H9 (cell line): Measurements from ENCODE around the gene ULK4. TPM values are rescaled to one million over a fixed set of nuclear protein-coding genes. Genes with fewer than 3 reads are reported as not detected.

Experiments used
- DNase-seq: peaks from one replicate; pipeline ENCODE4 v3.0.0-alpha.2; 2017
- H2AFZ ChIP-seq: one replicate; pipeline ENCODE4 v1.6.1; 2013; ENCODE audit warnings: mild to moderate bottlenecking, low read length, control low read depth, moderate library complexity
- H2AK5ac ChIP-seq: 2 replicates; pipeline ENCODE4 v1.6.1; 2013; ENCODE audit warnings: low read length, control low read depth, mixed read lengths; ENCODE audit not compliant: insufficient read length
- H2BK120ac ChIP-seq: one replicate; pipeline ENCODE4 v1.6.1; 2013; ENCODE audit warnings: low read depth, mild to moderate bottlenecking, low read length, control low read depth, inconsistent platforms; ENCODE audit not compliant: poor library complexity, severe bottlenecking
- H2BK12ac ChIP-seq: 2 replicates; pipeline ENCODE4 v1.6.1; 2013; ENCODE audit warnings: low read length, control low read depth, mixed read lengths, low read depth; ENCODE audit not compliant: insufficient read length
- H2BK15ac ChIP-seq: 2 replicates; pipeline ENCODE4 v1.6.1; 2013; ENCODE audit warnings: low read depth, low read length, control low read depth
- H2BK20ac ChIP-seq: one replicate; pipeline ENCODE4 v1.6.1; 2013; ENCODE audit warnings: low read depth, mild to moderate bottlenecking, low read length, control low read depth, inconsistent platforms; ENCODE audit not compliant: poor library complexity, severe bottlenecking
- H2BK5ac ChIP-seq: 2 replicates; pipeline ENCODE4 v1.6.1; 2013; ENCODE audit warnings: low read length, control low read depth, mixed read lengths; ENCODE audit not compliant: insufficient read length
- H3K14ac ChIP-seq: 2 replicates; pipeline ENCODE4 v1.6.1; 2013; ENCODE audit warnings: low read length, control low read depth; ENCODE audit not compliant: insufficient read depth
- H3K18ac ChIP-seq: 2 replicates; pipeline ENCODE4 v1.6.1; 2013; ENCODE audit warnings: low read depth, mild to moderate bottlenecking, mixed read lengths, low read length, control low read depth; ENCODE audit not compliant: insufficient read length
- H3K23ac ChIP-seq: 2 replicates; pipeline ENCODE4 v1.6.1; 2013; ENCODE audit warnings: low read length, control low read depth, mixed read lengths, low read depth; ENCODE audit not compliant: insufficient read length
- H3K23me2 ChIP-seq: 2 replicates; pipeline ENCODE4 v1.6.1; 2013; ENCODE audit warnings: low read depth, mild to moderate bottlenecking, mixed read lengths, low read length, control low read depth; ENCODE audit not compliant: insufficient read length, poor library complexity, severe bottlenecking
- H3K27ac ChIP-seq: 2 replicates; pipeline ENCODE4 v1.5.1; 2013; ENCODE audit warnings: low read length, control low read depth, mixed read lengths, low read depth; ENCODE audit not compliant: insufficient read length
- H3K27me3 ChIP-seq: 2 replicates; pipeline ENCODE4 v1.6.1; 2013; ENCODE audit warnings: low read length, control low read depth, inconsistent platforms; ENCODE audit not compliant: insufficient read depth
- H3K4ac ChIP-seq: 2 replicates; pipeline ENCODE4 v1.6.1; 2013; ENCODE audit warnings: low read depth, mild to moderate bottlenecking, control low read depth, inconsistent platforms, low read length, moderate library complexity
- H3K4me1 ChIP-seq: 2 replicates; pipeline ENCODE4 v1.6.1; 2013; ENCODE audit warnings: low read length, control low read depth, inconsistent platforms; ENCODE audit not compliant: insufficient read depth
- H3K4me2 ChIP-seq: 2 replicates; pipeline ENCODE4 v1.6.1; 2013; ENCODE audit warnings: low read length, control low read depth, mixed read lengths; ENCODE audit not compliant: insufficient read length, insufficient read depth
- H3K56ac ChIP-seq: 2 replicates; pipeline ENCODE4 v1.6.1; 2013; ENCODE audit warnings: low read depth, mild to moderate bottlenecking, mixed read lengths, low read length, control low read depth; ENCODE audit not compliant: insufficient read length
- H3K79me1 ChIP-seq: 2 replicates; pipeline ENCODE4 v1.6.1; 2013; ENCODE audit warnings: low read depth, mild to moderate bottlenecking, moderate library complexity, low read length, control low read depth, inconsistent platforms; ENCODE audit not compliant: insufficient read depth, poor library complexity, severe bottlenecking
- H3K79me2 ChIP-seq: 2 replicates; pipeline ENCODE4 v1.6.1; 2013; ENCODE audit warnings: low read length, control low read depth, inconsistent platforms; ENCODE audit not compliant: insufficient read depth
- H3K9ac ChIP-seq: 2 replicates; pipeline ENCODE4 v1.6.1; 2013; ENCODE audit warnings: low read length, control low read depth, mixed read lengths; ENCODE audit not compliant: insufficient read length; ENCODE audit errors: extremely low read depth
- H3K9me3 ChIP-seq: one replicate; pipeline ENCODE4 v1.6.1; 2013; ENCODE audit warnings: low read depth, low read length, inconsistent platforms; ENCODE audit not compliant: control insufficient read depth
- H3T11ph ChIP-seq: one replicate; pipeline ENCODE4 v1.6.1; 2013; ENCODE audit warnings: mild to moderate bottlenecking, low read length, control low read depth, inconsistent platforms
- H4K20me1 ChIP-seq: one replicate; pipeline ENCODE4 v1.6.1; 2013; ENCODE audit not compliant: control insufficient read depth, insufficient read length, insufficient read depth
- H4K5ac ChIP-seq: 2 replicates; pipeline ENCODE4 v1.6.1; 2013; ENCODE audit warnings: low read depth, mild to moderate bottlenecking, mixed read lengths, low read length, control low read depth; ENCODE audit not compliant: insufficient read length
- H4K8ac ChIP-seq: replicated peaks from 2 replicates; pipeline ENCODE4 v1.6.1; 2013; ENCODE audit warnings: low read length, control low read depth, mixed read lengths, low read depth; ENCODE audit not compliant: insufficient read length
- H4K91ac ChIP-seq: 2 replicates; pipeline ENCODE4 v1.6.1; 2013; ENCODE audit warnings: low read depth, mild to moderate bottlenecking, moderate library complexity, mixed read lengths, low read length, control low read depth; ENCODE audit not compliant: insufficient read length
- H3K27ac Mint-ChIP-seq, 3 experiments: 2 replicates in 2 of 3; 3 replicates in 1 of 3; pipeline ENCODE4 v1.8.0; 2020 to 2021; ENCODE audit warnings: mixed read lengths in 3 of 3, mild to moderate bottlenecking in 1 of 3, moderate library complexity in 1 of 3
- H3K27me3 Mint-ChIP-seq: 2 replicates; pipeline ENCODE4 v1.8.0; 2021; ENCODE audit warnings: low read depth, mild to moderate bottlenecking, moderate library complexity, mixed read lengths
- H3K36me3 Mint-ChIP-seq, 3 experiments: 2 replicates in 2 of 3; 3 replicates in 1 of 3; pipeline ENCODE4 v1.8.0; 2020 to 2021; ENCODE audit warnings: low read depth in 3 of 3, mixed read lengths in 3 of 3; ENCODE audit not compliant: insufficient read depth in 1 of 3
- H3K4me1 Mint-ChIP-seq, 2 experiments: 2 replicates each; pipeline ENCODE4 v1.8.0; 2020; ENCODE audit warnings: mixed read lengths in 2 of 2
- H3K4me3 Mint-ChIP-seq, 2 experiments: 2 replicates in 1 of 2; 3 replicates in 1 of 2; pipeline ENCODE4 v1.8.0; 2020 to 2021; ENCODE audit warnings: mild to moderate bottlenecking in 2 of 2, mixed read lengths in 2 of 2, moderate library complexity in 1 of 2
- H3K9me3 Mint-ChIP-seq, 2 experiments: 2 replicates in 1 of 2; 3 replicates in 1 of 2; pipeline ENCODE4 v1.8.0; 2020; ENCODE audit warnings: mild to moderate bottlenecking in 2 of 2, mixed read lengths in 2 of 2, moderate library complexity in 1 of 2
- CTCF ChIP-seq: fragments of 200-600 bp; sonication (generic); conservative IDR thresholded peaks from 3 replicates; pipeline ENCODE4 v1.8.0; 2021; ENCODE audit warnings: antibody characterized with exemption, mild to moderate bottlenecking
- WGBS: extraction: QIAGEN DNeasy Blood & Tissue Kit; methylation state at CpG from one replicate; pipeline ENCODE4 v1.1.7; 2013; ENCODE audit warnings: missing lambda C conversion rate, low lambda C conversion rate, mixed read lengths; ENCODE audit not compliant: insufficient read length; ENCODE audit errors: extremely low coverage; 5-methylcytosine and 5-hydroxymethylcytosine counted together
- total RNA-seq: library from RNA; stranded (reverse); gene quantifications from 2 replicates; pipeline ENCODE4 v1.2.1, GENCODE V29; 2021

Gene ULK4
- total RNA-seq, 1 experiment from 2014 or later: 12.9 TPM

GRCh38 chr3:41565948-41566514 is 395.9 kb downstream of the ULK4 start:
- H3K27ac Mint-ChIP-seq: no peak overlapping the region
- no peaks in the 10 kb centered on the region for H3K27me3 Mint-ChIP-seq
- Histone ChIP-seq H2BK20ac (no peak overlapping the region), H2BK12ac (no peak overlapping the region), H3K9me3 (no peaks in the 10 kb centered on the region), H3K4me1 (no peaks in the 10 kb centered on the region), H3K27ac (no peak overlapping the region), H3K18ac (no peak overlapping the region), H2BK5ac (no peak overlapping the region), H3K56ac (no peak overlapping the region), H3K79me2 (no peaks in the 10 kb centered on the region), H3K4ac (no peak overlapping the region), H2BK120ac (no peak overlapping the region), H4K91ac (no peak overlapping the region), H4K5ac (no peak overlapping the region), H3K23ac (no peak overlapping the region), H2AK5ac (no peak overlapping the region), H3K23me2 (no peaks in the 10 kb centered on the region), H4K20me1 (no peaks in the 10 kb centered on the region), H2AFZ (no peak overlapping the region), H3K79me1 (no peaks in the 10 kb centered on the region), H3K4me2 (no peak overlapping the region), H3K27me3 (no peaks in the 10 kb centered on the region), H3T11ph (no peak overlapping the region), H2BK15ac (no peak overlapping the region), H3K14ac (no peak overlapping the region), H3K9ac (no peak overlapping the region), H4K8ac (no peak overlapping the region)
- no CpG with 5 or more reads among the region's 3 CpGs for WGBS
- H3K4me3 Mint-ChIP-seq: no peak overlapping the region
- peaks cover 0 to 2% of the 10 kb centered on the region in 2 experiments; a peak in 3 of 5 replicates for H3K9me3 Mint-ChIP-seq
- peaks cover 7 to 10% (median 7%) of the 10 kb centered on the region in 3 experiments; a peak in 6 of 7 replicates for H3K36me3 Mint-ChIP-seq
- H3K4me1 Mint-ChIP-seq: peaks cover 20 to 21% of the 10 kb centered on the region in 2 experiments
- no peak for DNase-seq
- TF ChIP-seq CTCF: no peak
